Measurements from ENCODE around the gene C6orf132.
"Not testable (repeated sequence)": the region's sequence is repeated elsewhere in the genome, so short reads cannot be mapped to it uniquely, and the experiment has no call there.

C6orf132 gene

DNA sequence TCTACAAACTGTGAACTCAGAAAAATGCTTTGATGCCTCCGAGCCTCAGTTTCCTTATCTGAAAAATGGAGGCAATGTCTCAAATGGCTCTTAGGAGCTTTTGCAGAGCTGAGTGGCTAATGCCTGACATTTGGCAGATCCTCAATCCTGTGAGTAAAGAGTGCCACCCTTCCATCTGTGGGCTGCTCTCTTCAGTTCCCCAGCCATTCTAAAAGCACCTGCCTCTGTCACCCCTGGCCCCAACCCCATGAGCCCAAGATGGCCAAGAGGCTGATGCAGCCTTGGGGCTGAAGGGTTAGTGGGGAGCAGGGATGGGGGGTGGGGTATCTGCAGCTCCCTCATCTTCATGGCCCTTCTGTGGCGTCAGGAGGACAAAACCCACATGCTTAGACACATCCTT is 16.2 kb upstream of the C6orf132 start:
- no peak for DNase-seq

DNA sequence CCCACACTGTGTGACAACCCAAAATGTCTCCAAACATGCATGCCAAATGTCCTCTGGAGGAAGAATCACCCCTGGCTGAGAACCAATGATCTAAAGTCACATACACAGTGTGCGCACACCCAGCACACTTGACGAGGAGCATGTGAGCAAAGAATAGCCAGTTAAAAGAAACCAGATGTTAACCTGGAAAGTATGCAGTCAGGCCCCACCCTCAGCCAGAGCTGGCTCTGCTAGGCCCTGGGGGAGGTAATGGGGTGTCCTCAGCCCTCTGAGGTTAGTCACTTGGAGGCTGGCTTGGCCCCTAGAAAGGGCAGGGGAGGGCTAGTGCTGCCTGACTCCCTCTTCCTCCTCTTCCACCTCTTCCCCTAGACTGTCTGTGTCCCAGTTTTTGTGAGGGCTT is 15.6 kb upstream of the C6orf132 start:
- DNase-seq = no peak

DNA sequence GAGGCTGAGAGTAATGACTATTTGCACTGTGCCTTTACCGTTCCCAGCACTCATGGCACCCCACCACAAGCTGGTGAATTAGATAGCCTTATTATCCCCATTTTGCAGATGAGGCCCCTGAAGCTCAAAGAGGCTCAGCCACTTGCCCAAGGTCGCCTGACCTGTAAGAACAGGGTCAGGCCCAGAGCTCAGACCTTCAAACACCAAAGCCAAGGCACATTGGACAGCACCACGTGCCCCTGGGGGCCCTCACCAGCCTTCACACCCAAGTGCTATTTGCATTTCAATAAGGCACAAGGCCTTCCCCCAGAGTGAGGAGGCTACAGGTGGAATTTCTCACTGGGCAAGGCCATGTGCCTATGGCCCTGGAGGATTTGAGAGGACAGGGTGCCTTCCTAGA is 14.2 kb upstream of the C6orf132 start:
- no peak for DNase-seq

DNA sequence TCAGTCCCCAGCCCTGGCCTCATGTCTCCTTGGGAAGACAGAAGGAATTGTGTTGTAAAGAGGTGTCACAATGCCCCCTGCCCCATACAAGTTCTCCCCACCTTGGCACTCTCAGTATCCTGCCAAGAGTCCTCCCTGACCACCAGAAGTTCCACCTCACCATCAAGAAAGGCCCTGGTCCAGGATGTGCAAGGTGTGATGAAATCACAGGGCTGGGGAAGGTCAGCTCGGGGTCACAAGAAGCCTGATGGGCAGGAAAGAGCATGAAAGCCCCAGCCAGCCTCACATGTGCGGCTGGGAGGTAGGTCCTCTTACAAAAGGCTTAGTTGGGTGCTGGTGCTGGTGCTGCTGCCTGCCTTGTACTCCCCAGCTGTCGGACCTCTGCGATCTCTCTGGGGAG is 12.9 kb upstream of the C6orf132 start:
- no peak for DNase-seq

DNA sequence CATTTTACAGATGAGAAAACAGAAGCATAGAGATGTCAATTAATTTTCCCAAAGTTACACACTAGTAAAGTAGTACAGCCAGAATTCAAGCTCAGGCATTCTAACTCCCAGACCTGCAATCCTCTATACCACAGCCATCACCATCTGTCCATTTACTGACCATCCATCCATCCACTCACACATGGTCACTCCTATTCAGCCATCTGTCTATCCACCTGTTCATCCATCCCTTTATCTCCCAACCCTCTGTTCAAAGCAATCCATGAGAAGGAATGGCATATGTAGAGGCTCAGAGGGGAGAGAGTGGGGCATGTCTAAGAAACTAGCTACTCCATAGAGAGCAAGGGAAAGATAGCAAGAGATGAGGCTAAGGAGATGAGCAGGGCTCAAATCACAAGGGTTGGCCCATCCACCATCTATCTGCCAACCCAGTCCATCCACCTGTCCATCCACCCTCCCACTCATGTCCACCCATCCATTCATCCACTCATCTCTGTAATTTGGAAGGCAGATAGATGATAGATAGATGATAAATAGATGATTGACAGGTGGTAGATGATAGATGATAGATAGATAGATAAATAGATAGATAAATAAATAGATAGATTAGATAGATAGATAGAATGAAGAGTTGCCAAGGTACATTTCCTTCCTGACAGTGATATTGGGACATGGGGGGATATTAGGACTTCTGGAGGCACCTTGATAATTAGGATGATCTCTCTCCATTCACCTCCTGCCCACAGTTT is 12.2 kb upstream of the C6orf132 start:
- DNase-seq = no peak

DNA sequence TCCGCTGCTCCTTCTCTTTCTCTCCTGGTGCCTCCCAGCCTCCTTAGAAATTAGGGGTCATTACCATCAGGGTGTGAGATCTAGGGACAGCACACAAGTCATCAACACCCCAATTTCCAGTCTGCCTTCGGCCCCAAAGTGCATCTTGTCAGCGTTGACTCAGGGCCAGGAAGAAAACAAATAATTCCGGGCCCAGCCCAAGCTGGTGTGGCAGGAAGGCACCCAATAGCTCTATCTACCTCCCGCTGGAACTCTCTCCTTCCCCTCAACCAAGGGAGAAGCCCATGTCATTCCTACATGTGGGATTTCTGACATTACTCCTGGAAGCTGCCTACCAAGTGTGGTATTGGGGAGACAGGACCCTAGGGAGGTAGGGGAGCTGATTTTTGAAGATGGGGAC is 11.5 kb upstream of the C6orf132 start:
- DNase-seq = no peak

DNA sequence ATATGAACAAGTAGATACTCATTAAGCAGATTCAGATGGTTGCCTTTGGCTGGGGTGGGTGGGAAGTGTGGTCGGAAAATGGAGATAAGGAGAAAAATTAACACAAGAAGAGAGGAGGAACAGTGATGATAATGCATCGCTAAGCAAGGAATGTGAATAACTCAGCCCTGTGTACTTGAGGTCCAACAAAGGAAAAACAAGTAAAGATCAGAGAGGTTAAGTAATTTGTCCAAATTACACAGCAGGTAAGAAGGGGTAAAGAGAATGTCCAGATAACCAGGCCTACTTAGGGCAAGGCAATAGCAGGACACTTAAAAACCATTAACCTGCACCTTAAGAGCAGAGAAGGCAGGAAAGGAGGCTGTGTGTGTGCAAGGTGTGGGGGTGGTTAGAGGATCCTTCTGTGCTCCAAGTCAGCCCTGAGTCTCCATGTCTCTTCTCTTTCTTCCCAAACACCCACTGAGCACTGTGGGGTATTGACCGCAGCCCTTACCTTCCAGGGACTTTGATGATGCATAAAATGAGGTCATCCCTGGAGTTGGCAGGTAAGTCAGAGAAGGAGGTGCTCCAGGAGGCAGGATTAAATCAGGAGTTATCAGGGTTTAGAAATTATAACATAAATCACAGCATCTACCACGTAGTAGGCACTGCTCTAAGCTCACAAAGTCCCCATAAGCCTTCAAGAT is 10.3 kb upstream of the C6orf132 start:
- not testable (repeated sequence) for DNase-seq

DNA sequence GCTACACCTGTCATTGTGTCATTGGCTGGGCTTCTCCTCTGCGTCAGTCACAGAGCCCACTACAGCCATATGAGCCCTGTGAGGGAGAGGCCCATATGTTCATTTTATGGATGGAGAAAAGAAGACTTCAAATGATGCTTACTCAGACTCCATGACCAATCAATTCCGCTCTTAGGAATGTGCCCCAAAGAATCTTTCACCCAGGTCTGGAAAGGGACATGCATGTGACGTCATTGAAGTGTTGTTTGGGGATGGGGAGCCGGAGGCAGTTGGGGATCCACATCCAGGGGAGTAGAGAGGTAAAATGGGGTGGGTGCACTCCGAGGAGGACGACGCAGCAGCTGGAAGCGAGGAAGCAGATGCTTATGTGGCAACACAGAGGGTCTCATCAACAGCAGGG is 9.6 kb upstream of the C6orf132 start:
- no peak for DNase-seq

DNA sequence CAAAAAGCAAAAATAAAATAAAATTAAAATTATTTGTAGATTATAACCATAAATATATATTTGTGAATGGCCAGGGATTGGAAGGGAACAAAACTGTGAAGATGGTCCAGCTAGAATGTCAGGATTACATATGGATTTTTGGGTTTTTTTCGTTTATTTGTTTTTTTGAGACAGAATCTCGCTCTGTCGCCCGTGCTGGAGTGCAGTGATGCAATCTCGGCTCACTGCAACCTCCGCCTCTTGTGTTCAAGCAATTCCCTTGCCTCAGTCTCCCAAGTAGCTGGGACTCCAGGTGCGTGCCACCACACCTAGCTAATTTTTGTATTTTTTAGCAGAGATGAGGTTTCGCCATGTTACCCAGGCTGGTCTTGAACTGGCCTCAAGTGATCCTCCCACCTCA is 7.8 kb upstream of the C6orf132 start:
- no peak for DNase-seq

DNA sequence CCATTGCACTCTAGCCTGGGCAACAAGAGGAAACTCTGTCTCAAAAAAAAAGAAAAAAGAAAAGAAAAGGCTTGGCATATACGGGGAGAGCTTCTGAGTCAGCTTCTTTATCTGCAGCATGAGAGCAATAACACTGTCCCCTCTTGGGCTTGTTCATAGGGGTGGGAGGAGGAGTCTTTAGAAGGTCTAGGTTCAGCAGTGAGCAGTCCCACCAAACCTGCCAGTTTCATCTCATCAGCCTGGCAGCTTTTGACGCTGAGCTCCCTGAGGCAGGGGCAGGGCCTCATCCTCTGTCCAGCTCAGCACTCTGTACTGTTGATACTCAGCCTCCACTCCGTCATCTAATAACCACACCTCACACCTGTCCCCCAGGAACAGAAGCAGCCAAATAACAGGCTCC is 5.6 kb upstream of the C6orf132 start:
- DNase-seq = no peak

DNA sequence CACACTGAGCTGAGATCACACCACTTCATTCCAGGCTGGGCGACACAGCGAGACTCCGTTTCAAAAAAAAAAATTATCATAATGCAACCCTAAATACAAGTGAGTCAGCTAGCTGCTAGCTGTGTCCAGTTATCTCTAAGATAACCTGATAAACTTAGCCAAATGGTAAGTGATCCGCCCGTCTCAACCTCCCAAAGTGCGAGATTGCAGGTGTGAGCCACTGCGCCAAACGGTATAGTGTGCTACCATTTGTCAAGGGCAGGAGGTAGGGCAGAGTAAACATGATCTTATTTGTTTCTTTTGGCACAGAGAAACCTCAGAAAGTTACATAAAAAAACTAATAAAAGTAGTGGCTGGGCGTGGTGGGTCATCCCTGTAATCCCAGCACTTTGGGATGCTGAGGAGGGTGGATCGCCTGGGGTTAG is 4.7 kb upstream of the C6orf132 start:
- no peak for DNase-seq

DNA sequence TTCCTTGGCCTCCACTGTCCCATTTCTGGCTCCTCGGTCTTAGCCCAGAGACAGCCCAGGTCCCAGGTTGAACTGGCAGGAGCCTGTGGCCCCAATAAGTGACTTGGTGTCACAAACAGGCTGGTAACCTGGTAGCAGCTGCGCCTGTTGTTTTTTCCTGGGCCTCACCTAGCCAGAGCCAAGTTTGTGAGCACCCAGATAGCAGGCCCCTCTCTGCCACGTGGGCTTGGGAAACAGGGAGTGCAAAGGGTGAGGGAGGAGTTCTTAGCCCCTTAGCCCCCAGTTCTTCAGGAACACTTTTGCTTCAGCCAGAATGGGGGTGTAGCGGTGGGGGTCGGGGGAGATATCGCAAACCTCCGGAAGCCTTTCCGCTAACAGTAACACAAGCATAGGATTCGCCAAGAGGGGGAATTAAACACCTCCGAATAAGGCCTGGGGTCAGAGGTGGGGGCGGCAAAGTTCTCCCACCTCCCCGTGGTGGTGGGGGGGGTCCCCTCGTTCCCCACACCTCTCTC is 760 bp downstream of the C6orf132 start:
- DNase-seq = no peak

DNA sequence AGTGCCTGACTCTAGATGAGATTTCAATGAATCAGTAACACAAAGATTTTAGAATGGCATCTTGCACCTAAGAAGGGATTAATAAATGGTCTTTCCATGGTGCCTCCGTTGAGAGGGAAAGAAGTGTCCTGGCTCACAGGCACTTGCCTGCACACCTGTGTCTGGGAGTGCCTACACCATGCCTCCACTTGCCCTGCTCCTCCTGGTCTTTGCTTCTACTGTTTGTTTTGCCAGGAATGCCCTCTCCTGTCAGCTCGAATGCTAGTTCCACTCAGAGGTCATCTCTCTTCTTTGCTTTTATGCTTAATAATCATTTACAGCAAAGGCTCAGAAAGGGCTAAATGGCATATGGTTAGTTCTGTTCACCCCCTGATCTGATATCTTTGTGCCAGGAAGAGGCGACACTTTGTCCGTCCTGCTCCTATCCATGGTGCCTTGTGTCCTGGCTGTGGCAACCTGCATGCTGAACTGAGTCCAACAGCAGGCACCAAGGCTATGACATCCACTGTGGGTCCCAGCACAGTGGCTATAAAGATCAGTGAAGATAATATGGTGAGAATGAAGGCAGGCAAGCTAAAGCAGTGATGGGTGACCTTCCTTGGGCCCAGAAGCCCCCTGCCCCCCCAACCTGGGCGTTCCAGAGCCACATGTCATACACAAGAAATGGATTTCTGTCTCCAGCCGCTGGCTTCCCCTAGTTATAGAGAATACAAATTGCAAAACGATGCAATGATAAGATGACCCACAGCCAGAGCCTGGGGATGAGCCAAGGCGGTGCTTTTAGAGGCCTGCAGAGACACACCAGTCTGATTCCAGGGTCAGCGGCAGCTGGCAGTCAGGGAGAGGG is 1.4 kb downstream of the C6orf132 start:
- DNase-seq = no peak

DNA sequence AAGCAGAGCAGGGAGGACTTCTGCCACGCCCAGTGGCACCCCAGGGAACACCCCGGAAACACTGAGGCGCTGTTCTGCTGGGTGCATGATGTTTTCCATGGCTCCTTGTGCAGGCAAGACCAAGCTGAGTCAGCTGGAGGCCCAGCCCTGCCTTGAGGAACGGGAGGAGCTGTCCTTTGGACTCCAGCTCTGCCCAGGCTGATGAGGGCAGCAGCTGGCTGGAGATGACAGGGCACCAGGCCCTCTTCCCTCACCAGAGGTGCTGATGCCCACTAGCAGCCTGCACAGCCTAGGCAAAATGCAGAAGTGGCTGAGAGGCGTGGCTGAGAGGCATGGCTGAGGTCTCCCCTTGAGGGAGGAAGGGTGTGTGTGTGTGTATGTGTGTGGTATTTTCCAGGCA is 2.4 kb downstream of the C6orf132 start:
- DNase-seq = peak; percentile 50

DNA sequence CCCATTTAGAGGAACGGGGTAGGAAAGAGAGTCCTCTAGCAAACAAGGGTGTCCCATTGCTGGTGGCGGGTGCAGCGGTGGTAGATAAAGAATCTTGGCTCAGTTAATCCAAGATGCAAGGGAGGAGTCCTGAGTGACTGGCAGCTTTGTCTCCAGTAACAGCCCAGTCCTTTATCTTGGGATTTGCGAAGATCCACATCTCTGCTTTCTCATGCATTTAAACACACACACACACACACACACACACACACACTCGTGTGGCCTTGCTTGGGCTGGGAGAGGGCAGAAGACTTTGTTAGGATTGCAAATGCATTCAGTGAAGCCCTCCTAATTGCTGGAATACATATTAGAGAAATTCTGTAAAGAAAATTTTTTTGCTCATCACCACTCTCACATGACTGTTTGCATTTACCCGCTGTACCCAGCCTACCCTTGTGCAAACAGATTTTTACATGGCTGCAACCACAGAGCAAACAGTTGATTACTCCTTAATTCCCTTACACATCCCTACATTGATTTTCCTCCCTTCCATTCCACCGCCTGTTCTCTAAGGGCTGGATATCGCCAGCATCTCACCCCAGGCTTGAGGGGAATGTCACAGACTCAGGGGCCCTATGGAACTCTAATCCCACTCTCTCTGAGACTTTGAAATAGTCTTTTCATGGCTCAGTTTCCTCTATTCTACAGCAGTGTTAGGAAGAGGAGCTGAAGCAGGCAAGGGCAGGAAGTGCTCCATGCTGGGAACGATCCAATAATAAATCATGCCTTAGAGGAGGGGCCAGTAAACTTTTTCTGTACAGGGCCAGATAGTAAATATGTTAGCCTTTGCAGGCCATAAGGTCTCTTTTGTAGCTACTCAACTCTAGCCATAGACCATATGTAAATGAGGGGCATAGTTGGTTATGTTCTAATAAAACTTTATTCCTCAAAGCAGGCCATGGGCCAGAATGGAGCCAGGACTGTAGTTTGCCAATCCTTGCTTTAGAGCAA is 3.5 kb downstream of the C6orf132 start:
- DNase-seq = no peak

DNA sequence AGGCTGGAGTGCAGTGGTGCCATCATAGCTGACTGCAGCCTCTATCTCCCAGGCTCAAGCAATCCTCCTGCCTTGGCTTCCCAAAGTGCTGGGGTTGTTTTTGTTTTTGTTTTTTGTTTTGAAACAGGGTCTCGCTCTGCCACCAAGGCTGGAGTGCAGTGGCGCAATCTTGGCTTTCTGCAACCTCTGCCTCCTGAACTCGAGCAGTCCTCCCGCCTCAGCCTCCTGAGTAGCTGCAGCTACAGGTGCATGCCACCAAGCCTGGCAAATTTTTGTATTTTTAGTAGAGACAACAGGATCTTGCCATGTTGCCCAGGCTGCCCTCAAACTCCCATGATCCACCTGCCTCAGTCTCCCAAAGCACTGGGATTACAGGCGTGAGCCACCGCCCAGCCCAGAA is 4.2 kb downstream of the C6orf132 start:
- no peak for DNase-seq

DNA sequence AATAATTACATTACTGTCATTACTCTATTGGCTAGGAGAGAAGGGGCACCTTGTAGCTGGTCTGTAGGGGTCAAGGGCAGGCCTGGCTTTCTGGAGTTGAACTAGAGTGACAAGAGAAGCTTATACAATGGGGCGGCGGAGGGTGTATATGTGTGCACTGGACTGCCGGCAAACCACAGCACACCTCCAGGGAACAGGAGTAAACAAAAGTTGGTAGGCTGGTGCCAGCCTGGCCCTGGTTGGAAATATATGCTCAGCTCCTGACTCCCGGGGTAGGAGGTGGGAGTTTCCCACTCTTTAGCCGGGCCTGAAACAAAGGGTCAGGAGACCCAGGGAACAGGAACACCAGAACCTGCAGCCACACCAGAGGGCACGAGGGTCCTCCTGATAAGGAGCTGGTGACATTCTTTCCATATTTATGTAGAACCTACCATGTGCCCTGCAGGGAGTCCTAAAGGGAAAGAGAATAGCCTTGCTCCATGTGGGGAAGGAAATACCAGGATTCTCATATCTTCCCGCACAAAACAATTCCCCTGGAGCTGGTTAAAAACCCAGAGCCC is 5.1 kb downstream of the C6orf132 start:
- DNase-seq = no peak

DNA sequence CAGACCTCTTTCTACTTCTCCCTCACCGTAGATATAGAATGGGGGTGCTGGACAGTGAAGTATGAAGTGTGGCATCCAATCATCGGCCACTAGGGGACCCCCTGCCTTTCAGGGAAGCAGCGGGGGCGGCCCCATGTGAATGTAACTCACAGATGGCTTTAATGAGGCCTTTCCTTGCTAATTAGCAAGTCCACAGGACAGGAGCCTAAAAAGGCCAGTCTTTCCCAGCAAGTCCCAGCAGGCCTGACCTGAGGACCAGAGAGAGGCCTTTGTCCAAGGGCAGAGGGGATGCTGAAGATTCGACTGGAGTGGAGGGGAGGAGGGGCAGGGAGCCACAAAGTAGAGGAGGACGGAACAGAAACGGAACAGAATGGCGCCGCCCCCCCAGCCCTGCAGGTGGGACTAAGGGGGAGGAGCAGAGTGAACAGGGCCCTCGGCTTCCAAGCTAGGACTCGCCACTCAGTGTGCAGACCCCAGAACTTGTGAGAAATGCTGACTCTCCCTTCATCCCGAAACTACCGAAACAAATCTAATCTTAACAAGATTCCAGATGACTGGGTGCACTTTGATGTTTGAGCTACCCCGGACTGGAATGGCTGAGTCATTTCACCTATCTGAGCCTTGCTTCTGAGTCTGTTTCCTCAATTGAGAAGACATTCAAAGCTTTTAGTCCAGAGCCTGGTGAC is 5.8 kb downstream of the C6orf132 start:
- no peak for DNase-seq

DNA sequence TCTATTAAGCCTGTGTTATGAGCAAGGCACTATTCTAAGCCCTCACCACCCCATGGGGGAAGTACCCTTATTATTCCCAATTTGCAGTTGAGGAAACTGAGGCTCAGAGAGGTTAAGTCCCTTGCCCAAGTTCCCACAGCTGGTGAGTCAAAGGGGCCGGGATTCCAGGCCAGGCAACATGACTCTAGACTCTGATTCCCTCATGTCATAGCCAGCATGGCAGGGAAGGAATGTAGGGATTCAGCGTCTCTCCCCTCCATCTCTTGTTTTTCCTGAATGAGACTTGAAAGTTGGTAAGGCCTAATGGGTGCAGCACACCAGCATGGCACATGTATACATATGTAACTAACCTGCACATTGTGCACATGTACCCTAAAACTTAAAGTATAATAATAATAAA is 6.7 kb downstream of the C6orf132 start:
- no peak for DNase-seq

DNA sequence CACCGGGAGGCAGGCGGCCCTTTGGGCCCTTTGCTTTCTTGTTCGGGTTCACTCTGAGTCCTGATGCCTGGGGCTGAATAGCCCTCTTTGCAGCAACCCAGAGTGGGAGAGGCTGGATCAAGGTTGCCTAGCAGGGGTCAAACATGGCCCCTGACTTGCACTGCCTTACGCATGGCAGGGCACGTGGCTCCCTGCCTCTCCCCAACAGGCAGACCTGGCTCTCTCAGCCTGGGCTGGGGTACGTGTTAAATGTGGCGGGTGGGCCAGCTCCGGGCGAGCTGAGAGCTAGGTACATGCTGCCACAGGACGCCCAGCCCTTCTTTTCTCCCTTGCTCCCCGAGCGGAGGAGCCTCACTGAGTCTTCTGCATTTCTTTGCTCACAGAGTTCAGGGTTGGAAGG is 7.3 kb downstream of the C6orf132 start:
- DNase-seq = no peak

DNA sequence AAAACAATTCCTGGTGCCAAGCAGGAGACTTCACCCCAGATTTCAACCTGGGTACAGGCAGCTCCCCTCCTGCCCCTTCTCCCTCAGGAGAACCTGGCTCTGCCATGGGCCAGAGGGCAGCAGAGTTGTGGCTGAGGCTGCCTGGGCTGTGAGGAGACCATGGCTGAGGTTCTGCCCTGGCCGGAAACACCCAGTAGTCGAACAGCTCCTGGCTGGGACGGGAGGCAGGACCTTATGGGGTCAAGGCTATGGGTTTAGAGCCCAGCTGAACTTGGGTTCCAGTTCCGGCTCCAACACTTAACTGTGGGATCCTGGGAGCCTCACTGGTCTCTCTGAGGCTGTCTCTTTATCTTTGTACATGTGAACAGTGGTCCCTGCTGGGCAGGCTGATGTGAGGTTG is 8.5 kb downstream of the C6orf132 start:
- no peak for DNase-seq

All from CD4-positive, alpha-beta T cell treated with Interleukin-15 for 1 hour (primary cell).